ENCODE data around the gene GPR26. TPM values are rescaled to one million over a fixed set of nuclear protein-coding genes. Genes with fewer than 3 reads are reported as not detected.

GPR26 gene
- total and polyA plus RNA-seq, 2 experiments from 2014 or later = not detected

- in situ Hi-C loops (cut with MboI) = no loop called here
- Histone ChIP-seq H3K79me2 (ENCODE audit: insufficient read depth) (no peaks in the 10 kb centered on the region), H3K4me2 (ENCODE audit: unreplicated experiment) (no peak overlapping the region), H4K20me1 (ENCODE audit: insufficient read depth) (no peaks in the 10 kb centered on the region), H3K9me3 (ENCODE audit: low read depth) (no peaks in the 10 kb centered on the region), H3K9me2 (ENCODE audit: insufficient read depth) (no peaks in the 10 kb centered on the region), H3K4me1 (ENCODE audit: insufficient read depth) (peaks cover 18% of the 10 kb centered on the region), H3K27me3 (replicated peaks; ENCODE audit: insufficient read depth) (peaks cover 8% of the 10 kb centered on the region; the same call in 1 of the 2 replicates), H3K27ac (no peak overlapping the region), H3K9ac (no peak overlapping the region), H3K4me3 (no peak overlapping the region), H2AFZ (no peak overlapping the region), H3K36me3 (ENCODE audit: low read depth) (no peaks in the 10 kb centered on the region), H3F3A (ENCODE audit: insufficient read depth) (peaks cover 15% of the 10 kb centered on the region)
- WGBS, 2 experiments (ENCODE audit: low coverage in 1 of 2, low lambda C conversion rate in 2 of 2, missing lambda C conversion rate in 2 of 2) = 27 to 32% methylated on average over 4 of the region's 4 CpGs
- peak; percentile 29 for DNase-seq
- TF ChIP-seq EZH2phosphoT487 (IDR thresholded peaks at IDR 0.05; ENCODE audit: insufficient read depth, low read depth) (no peak), EZH2 (IDR thresholded peaks at IDR 0.05; ENCODE audit: insufficient read depth, poor library complexity, severe bottlenecking) (no peak)
Measured at GRCh38 chr10:123642293-123642692, 23.9 kb upstream of the GPR26 start.

DNA sequence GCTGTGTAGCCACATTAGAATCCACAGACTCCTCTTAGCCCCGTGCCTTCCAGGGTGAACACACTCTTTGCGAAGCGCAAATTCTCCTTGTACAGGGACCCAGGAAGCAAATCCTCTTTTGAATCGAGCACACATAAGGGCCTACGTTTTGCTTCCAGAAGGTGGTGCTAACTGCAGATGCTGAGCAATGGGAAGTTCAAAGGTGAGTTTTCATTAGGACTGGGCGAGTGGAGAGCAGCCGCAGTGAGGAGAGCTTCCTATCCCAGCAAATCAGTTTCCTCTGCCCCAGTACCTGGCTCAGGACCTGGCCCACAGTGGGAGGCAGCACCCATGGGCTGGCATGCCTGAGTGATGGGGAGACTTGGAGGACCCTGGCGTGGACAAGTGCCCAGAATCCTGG is 23.5 kb upstream of the GPR26 start:
- no peak overlapping the region for H3K4me3 ChIP-seq
- no peaks in the 10 kb centered on the region for H3K9me2 ChIP-seq (ENCODE audit: insufficient read depth)
- in situ Hi-C loops (cut with MboI) = no loop called here
- no peak overlapping the region for H3K27ac ChIP-seq
- H3K9me3 ChIP-seq (ENCODE audit: low read depth) = no peaks in the 10 kb centered on the region
- no peaks in the 10 kb centered on the region for H3K79me2 ChIP-seq (ENCODE audit: insufficient read depth)
- no peak for DNase-seq
- H3K4me1 ChIP-seq (ENCODE audit: insufficient read depth) = peaks cover 15% of the 10 kb centered on the region
- TF ChIP-seq EZH2phosphoT487 (IDR thresholded peaks at IDR 0.05; ENCODE audit: insufficient read depth, low read depth) = no peak
- TF ChIP-seq EZH2 (IDR thresholded peaks at IDR 0.05; ENCODE audit: insufficient read depth, poor library complexity, severe bottlenecking) = no peak
- H4K20me1 ChIP-seq (ENCODE audit: insufficient read depth) = no peaks in the 10 kb centered on the region
- no peak overlapping the region for H3K4me2 ChIP-seq (ENCODE audit: unreplicated experiment)
- H3F3A ChIP-seq (ENCODE audit: insufficient read depth) = peaks cover 13% of the 10 kb centered on the region
- no peaks in the 10 kb centered on the region for H3K36me3 ChIP-seq (ENCODE audit: low read depth)
- 56% methylated on average over 8 of the region's 8 CpGs for WGBS, 2 experiments (ENCODE audit: low coverage in 1 of 2, low lambda C conversion rate in 2 of 2, missing lambda C conversion rate in 2 of 2)
- peaks cover 8% of the 10 kb centered on the region; the same call in 1 of the 2 replicates for H3K27me3 ChIP-seq (replicated peaks; ENCODE audit: insufficient read depth)
- no peak overlapping the region for H2AFZ ChIP-seq
- H3K9ac ChIP-seq = no peak overlapping the region

DNA sequence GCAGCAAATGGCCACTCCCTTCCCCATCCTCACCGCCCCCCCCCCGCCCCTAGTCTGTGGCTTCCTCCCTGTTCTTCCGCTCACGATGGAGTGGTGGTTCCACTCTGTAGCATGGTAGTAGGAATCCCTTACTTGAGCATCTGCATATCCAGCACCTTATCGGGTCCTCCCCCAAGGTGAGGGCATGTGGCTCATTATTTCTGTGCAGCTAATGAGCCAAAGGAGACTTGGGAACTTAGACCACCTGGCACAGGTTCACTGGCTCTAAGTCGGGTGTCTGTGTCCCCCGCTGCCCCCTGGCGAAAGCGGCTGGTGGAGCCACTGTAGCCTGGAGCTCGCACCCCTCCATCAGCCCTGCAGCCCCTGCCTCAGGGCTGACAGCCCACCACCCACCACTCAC is 22.8 kb upstream of the GPR26 start:
- no peak for TF ChIP-seq EZH2phosphoT487 (IDR thresholded peaks at IDR 0.05; ENCODE audit: insufficient read depth, low read depth)
- TF ChIP-seq EZH2 (IDR thresholded peaks at IDR 0.05; ENCODE audit: insufficient read depth, poor library complexity, severe bottlenecking) = no peak
- no peaks in the 10 kb centered on the region for H3K79me2 ChIP-seq (ENCODE audit: insufficient read depth)
- WGBS, 2 experiments (ENCODE audit: low coverage in 1 of 2, low lambda C conversion rate in 2 of 2, missing lambda C conversion rate in 2 of 2) = 23 to 35% methylated on average over 8 to 10 of the region's 10 CpGs
- H3K27me3 ChIP-seq (replicated peaks; ENCODE audit: insufficient read depth) = peaks cover 8% of the 10 kb centered on the region; the same call in 1 of the 2 replicates
- H4K20me1 ChIP-seq (ENCODE audit: insufficient read depth) = no peaks in the 10 kb centered on the region
- no peak for DNase-seq
- H3K4me1 ChIP-seq (ENCODE audit: insufficient read depth) = peaks cover 8% of the 10 kb centered on the region
- no peak overlapping the region for H3K4me3 ChIP-seq
- in situ Hi-C loops (cut with MboI) = no loop called here
- H3K4me2 ChIP-seq (ENCODE audit: unreplicated experiment) = no peak overlapping the region
- no peaks in the 10 kb centered on the region for H3K9me3 ChIP-seq (ENCODE audit: low read depth)
- H2AFZ ChIP-seq = no peak overlapping the region
- no peak overlapping the region for H3K9ac ChIP-seq
- no peak overlapping the region for H3K27ac ChIP-seq
- no peaks in the 10 kb centered on the region for H3K36me3 ChIP-seq (ENCODE audit: low read depth)
- no peaks in the 10 kb centered on the region for H3K9me2 ChIP-seq (ENCODE audit: insufficient read depth)
- H3F3A ChIP-seq (ENCODE audit: insufficient read depth) = peaks cover 8% of the 10 kb centered on the region; the same call in 1 of the 2 replicates

DNA sequence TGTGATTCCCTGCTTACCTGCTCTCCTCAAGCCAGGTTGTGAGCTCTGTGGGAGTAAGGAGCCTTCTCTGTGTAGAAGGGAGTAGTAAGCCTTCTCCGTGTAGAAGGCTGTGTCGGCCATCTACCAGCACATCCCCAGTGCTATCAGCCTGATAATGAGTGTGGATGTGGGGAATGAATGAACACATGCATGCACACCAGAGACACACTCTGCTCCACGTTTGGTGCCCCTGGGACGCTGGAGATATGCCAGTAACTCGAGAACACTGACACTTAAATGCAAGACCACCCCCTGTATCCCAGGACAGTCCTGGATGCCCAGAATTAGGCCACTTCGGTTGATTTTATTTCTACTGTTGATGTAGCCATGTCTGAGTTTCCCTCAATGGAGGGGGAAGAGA is 21.1 kb upstream of the GPR26 start:
- H3F3A ChIP-seq (ENCODE audit: insufficient read depth) = peaks cover 5% of the 10 kb centered on the region; the same call in 1 of the 2 replicates
- H3K27ac ChIP-seq = no peak overlapping the region
- no peak overlapping the region for H2AFZ ChIP-seq
- no peaks in the 10 kb centered on the region for H3K79me2 ChIP-seq (ENCODE audit: insufficient read depth)
- peaks cover 8% of the 10 kb centered on the region; the same call in 1 of the 2 replicates for H3K27me3 ChIP-seq (replicated peaks; ENCODE audit: insufficient read depth)
- no peak for DNase-seq
- no peaks in the 10 kb centered on the region for H3K36me3 ChIP-seq (ENCODE audit: low read depth)
- 32 to 33% methylated on average over 6 of the region's 6 CpGs for WGBS, 2 experiments (ENCODE audit: low coverage in 1 of 2, low lambda C conversion rate in 2 of 2, missing lambda C conversion rate in 2 of 2)
- no peak overlapping the region for H3K4me3 ChIP-seq
- no peaks in the 10 kb centered on the region for H4K20me1 ChIP-seq (ENCODE audit: insufficient read depth)
- TF ChIP-seq EZH2phosphoT487 (IDR thresholded peaks at IDR 0.05; ENCODE audit: insufficient read depth, low read depth) = no peak
- TF ChIP-seq EZH2 (IDR thresholded peaks at IDR 0.05; ENCODE audit: insufficient read depth, poor library complexity, severe bottlenecking) = no peak
- H3K4me1 ChIP-seq (ENCODE audit: insufficient read depth) = 0 out of 2 replicates have a peak, but pooled peaks cover 3% of the 10 kb centered on the region
- H3K4me2 ChIP-seq (ENCODE audit: unreplicated experiment) = no peak overlapping the region
- H3K9ac ChIP-seq = no peak overlapping the region
- in situ Hi-C loops (cut with MboI) = no loop called here
- H3K9me2 ChIP-seq (ENCODE audit: insufficient read depth) = no peaks in the 10 kb centered on the region
- H3K9me3 ChIP-seq (ENCODE audit: low read depth) = no peaks in the 10 kb centered on the region

DNA sequence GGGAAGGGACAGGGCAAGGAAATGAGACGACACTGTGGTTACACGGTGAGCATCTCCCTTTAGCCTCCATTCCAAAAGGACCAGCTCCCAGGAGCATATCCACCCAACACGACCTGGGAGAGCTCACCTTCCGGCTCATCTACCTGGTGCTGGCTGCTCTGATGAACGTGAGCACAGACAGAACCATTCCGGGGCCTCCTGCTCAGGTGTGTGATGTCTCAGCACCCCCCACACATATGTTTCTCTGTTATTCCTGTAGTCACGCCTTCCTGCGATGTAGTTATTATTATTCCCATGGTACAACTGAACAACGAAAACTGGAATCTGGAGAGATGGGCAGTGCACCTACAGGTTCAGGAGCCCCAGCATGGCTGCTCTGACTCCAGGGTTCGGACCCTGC is 20.5 kb upstream of the GPR26 start:
- no peaks in the 10 kb centered on the region for H4K20me1 ChIP-seq (ENCODE audit: insufficient read depth)
- H3K4me2 ChIP-seq (ENCODE audit: unreplicated experiment) = no peak overlapping the region
- in situ Hi-C loops (cut with MboI) = no loop called here
- DNase-seq = no peak
- WGBS, 2 experiments (ENCODE audit: low coverage in 1 of 2, low lambda C conversion rate in 2 of 2, missing lambda C conversion rate in 2 of 2) = 46 to 50% methylated on average over 10 of the region's 10 CpGs
- H3K9me3 ChIP-seq (ENCODE audit: low read depth) = no peaks in the 10 kb centered on the region
- H2AFZ ChIP-seq = no peak overlapping the region
- H3K9me2 ChIP-seq (ENCODE audit: insufficient read depth) = no peaks in the 10 kb centered on the region
- H3K4me3 ChIP-seq = no peak overlapping the region
- no peak for TF ChIP-seq EZH2 (IDR thresholded peaks at IDR 0.05; ENCODE audit: insufficient read depth, poor library complexity, severe bottlenecking)
- TF ChIP-seq EZH2phosphoT487 (IDR thresholded peaks at IDR 0.05; ENCODE audit: insufficient read depth, low read depth) = no peak
- H3K9ac ChIP-seq = no peak overlapping the region
- H3K27ac ChIP-seq = no peak overlapping the region
- H3F3A ChIP-seq (ENCODE audit: insufficient read depth) = no peaks in the 10 kb centered on the region
- no peaks in the 10 kb centered on the region for H3K36me3 ChIP-seq (ENCODE audit: low read depth)
- no peaks in the 10 kb centered on the region for H3K4me1 ChIP-seq (ENCODE audit: insufficient read depth)
- no peaks in the 10 kb centered on the region for H3K79me2 ChIP-seq (ENCODE audit: insufficient read depth)
- H3K27me3 ChIP-seq (replicated peaks; ENCODE audit: insufficient read depth) = peaks cover 8% of the 10 kb centered on the region; the same call in 1 of the 2 replicates

Data from GM23248 (cell line).